ENCODE results near the gene OVCH1.

OVCH1 gene

GRCh38 chr12:29455087-29455486, 42.4 kb downstream of the OVCH1 start:
- no peak for TF ChIP-seq FOXP2 (optimal IDR thresholded peaks at IDR 0.05; ENCODE audit: borderline replicate concordance, extremely low read depth, extremely low read length, insufficient read depth)
- no peak for TF ChIP-seq SIN3A (IDR thresholded peaks at IDR 0.05; ENCODE audit: borderline replicate concordance, insufficient read depth, low read length)
- no peak for TF ChIP-seq TAF1 (IDR thresholded peaks at IDR 0.05; ENCODE audit: borderline replicate concordance, insufficient read depth, low read length)
- TF ChIP-seq REST (IDR thresholded peaks at IDR 0.05; ENCODE audit: insufficient read depth in 1 of 2, low read depth in 2 of 2, low read length in 2 of 2) = no peak
- no peak for TF ChIP-seq POLR2AphosphoS5 (IDR thresholded peaks at IDR 0.05; ENCODE audit: low read depth, low read length)

- no peak for TF ChIP-seq POLR2AphosphoS5 (IDR thresholded peaks at IDR 0.05; ENCODE audit: low read depth, low read length)
- TF ChIP-seq FOXP2 (optimal IDR thresholded peaks at IDR 0.05; ENCODE audit: borderline replicate concordance, extremely low read depth, extremely low read length, insufficient read depth) = no peak
- TF ChIP-seq TAF1 (IDR thresholded peaks at IDR 0.05; ENCODE audit: borderline replicate concordance, insufficient read depth, low read length) = no peak
- TF ChIP-seq REST (IDR thresholded peaks at IDR 0.05; ENCODE audit: insufficient read depth in 1 of 2, low read depth in 2 of 2, low read length in 2 of 2) = no peak
- no peak for TF ChIP-seq SIN3A (IDR thresholded peaks at IDR 0.05; ENCODE audit: borderline replicate concordance, insufficient read depth, low read length)
Observed at GRCh38 chr12:29451888-29452287, 45.6 kb downstream of the OVCH1 start.

- no peak for TF ChIP-seq FOXP2 (optimal IDR thresholded peaks at IDR 0.05; ENCODE audit: borderline replicate concordance, extremely low read depth, extremely low read length, insufficient read depth)
- TF ChIP-seq TAF1 (IDR thresholded peaks at IDR 0.05; ENCODE audit: borderline replicate concordance, insufficient read depth, low read length) = no peak
- TF ChIP-seq POLR2AphosphoS5 (IDR thresholded peaks at IDR 0.05; ENCODE audit: low read depth, low read length) = no peak
- TF ChIP-seq REST (IDR thresholded peaks at IDR 0.05; ENCODE audit: insufficient read depth in 1 of 2, low read depth in 2 of 2, low read length in 2 of 2) = no peak
- TF ChIP-seq SIN3A (IDR thresholded peaks at IDR 0.05; ENCODE audit: borderline replicate concordance, insufficient read depth, low read length) = no peak
Observed at GRCh38 chr12:29448157-29448556, 49.3 kb downstream of the OVCH1 start.

- no peak for TF ChIP-seq TAF1 (IDR thresholded peaks at IDR 0.05; ENCODE audit: borderline replicate concordance, insufficient read depth, low read length)
Observed at GRCh38 chr12:29447285-29447975, 50.1 kb downstream of the OVCH1 start.

GRCh38 chr12:29439506-29439905, 58.0 kb downstream of the OVCH1 start:
- TF ChIP-seq TAF1 (IDR thresholded peaks at IDR 0.05; ENCODE audit: borderline replicate concordance, insufficient read depth, low read length) (no peak), FOXP2 (optimal IDR thresholded peaks at IDR 0.05; ENCODE audit: borderline replicate concordance, extremely low read depth, extremely low read length, insufficient read depth) (no peak), SIN3A (IDR thresholded peaks at IDR 0.05; ENCODE audit: borderline replicate concordance, insufficient read depth, low read length) (no peak), REST (IDR thresholded peaks at IDR 0.05; ENCODE audit: insufficient read depth in 1 of 2, low read depth in 2 of 2, low read length in 2 of 2) (no peak), POLR2AphosphoS5 (IDR thresholded peaks at IDR 0.05; ENCODE audit: low read depth, low read length) (no peak)
